ENCODE results near the gene UFSP1.

The UFSP1 gene

GRCh38 chr7:100908512-100908911 is 19.0 kb upstream of the UFSP1 start:
- Histone ChIP-seq H3F3A (ENCODE audit: insufficient read depth) (no peaks in the 10 kb centered on the region), H3K27me3 (ENCODE audit: low read length) (no peaks in the 10 kb centered on the region), H3K4me3 (ENCODE audit: insufficient read depth, low read length, poor library complexity, severe bottlenecking) (no peak overlapping the region), H3K9me3 (ENCODE audit: insufficient read depth, low read length) (no peaks in the 10 kb centered on the region), H3K9ac (ENCODE audit: low read length) (no peak overlapping the region), H3K27ac (ENCODE audit: low read depth, low read length) (no peak overlapping the region), H4K20me1 (ENCODE audit: low read depth, low read length) (no peaks in the 10 kb centered on the region), H3K9me2 (replicated peaks; ENCODE audit: insufficient read depth, low read length) (no peaks in the 10 kb centered on the region), H3K36me3 (ENCODE audit: low read length) (no peaks in the 10 kb centered on the region), H3K79me2 (ENCODE audit: insufficient read depth, low read length) (no peaks in the 10 kb centered on the region), H2AFZ (ENCODE audit: low read depth, low read length, severe bottlenecking) (no peak overlapping the region), H3K4me2 (ENCODE audit: low read depth, low read length, poor library complexity, severe bottlenecking) (no peak overlapping the region)
- no peak for TF ChIP-seq CTCF (IDR thresholded peaks at IDR 0.05; ENCODE audit: insufficient read depth, low read length, poor library complexity, severe bottlenecking)
- TF ChIP-seq EZH2phosphoT487 (conservative IDR thresholded peaks at IDR 0.05; ENCODE audit: low read length): no peak

- H3K27ac ChIP-seq (ENCODE audit: low read depth, low read length): no peak overlapping the region
- no peak for TF ChIP-seq CTCF (IDR thresholded peaks at IDR 0.05; ENCODE audit: insufficient read depth, low read length, poor library complexity, severe bottlenecking)
- TF ChIP-seq EZH2phosphoT487 (conservative IDR thresholded peaks at IDR 0.05; ENCODE audit: low read length): no peak
Observed at GRCh38 chr7:100902638-100903037, 13.1 kb upstream of the UFSP1 start.

DNA sequence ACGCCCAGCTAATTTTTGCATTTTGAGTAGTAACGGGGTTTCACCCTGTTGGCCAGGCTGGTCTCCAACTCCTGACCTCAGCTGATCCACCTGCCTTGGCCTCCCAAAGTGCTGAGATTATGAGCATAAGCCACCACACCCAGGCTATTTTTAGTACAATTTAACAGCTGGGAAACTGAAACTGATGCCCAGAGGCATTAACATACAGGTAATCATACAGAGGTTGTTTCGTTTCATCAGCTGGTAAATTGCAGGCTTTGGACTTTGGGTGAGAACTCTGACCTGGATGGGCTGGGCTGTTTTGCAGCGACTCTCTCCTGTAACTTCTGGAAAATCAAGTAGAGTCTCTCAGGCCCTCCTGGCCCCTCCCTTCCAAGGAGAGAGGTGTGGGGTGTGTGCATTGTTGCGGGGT is 12.4 kb upstream of the UFSP1 start:
- no peaks in the 10 kb centered on the region for H3K79me2 ChIP-seq (ENCODE audit: insufficient read depth, low read length)
- H3K9me2 ChIP-seq (replicated peaks; ENCODE audit: insufficient read depth, low read length): no peaks in the 10 kb centered on the region
- no peak overlapping the region for H2AFZ ChIP-seq (ENCODE audit: low read depth, low read length, severe bottlenecking)
- no peaks in the 10 kb centered on the region for H4K20me1 ChIP-seq (ENCODE audit: low read depth, low read length)
- H3K9me3 ChIP-seq (ENCODE audit: insufficient read depth, low read length): no peaks in the 10 kb centered on the region
- no peak overlapping the region for H3K4me3 ChIP-seq (ENCODE audit: insufficient read depth, low read length, poor library complexity, severe bottlenecking)
- H3K4me2 ChIP-seq (ENCODE audit: low read depth, low read length, poor library complexity, severe bottlenecking): no peak overlapping the region
- H3F3A ChIP-seq (ENCODE audit: insufficient read depth): no peaks in the 10 kb centered on the region
- TF ChIP-seq EZH2phosphoT487 (conservative IDR thresholded peaks at IDR 0.05; ENCODE audit: low read length): no peak
- TF ChIP-seq CTCF (IDR thresholded peaks at IDR 0.05; ENCODE audit: insufficient read depth, low read length, poor library complexity, severe bottlenecking): no peak
- H3K27ac ChIP-seq (ENCODE audit: low read depth, low read length): no peak overlapping the region
- H3K36me3 ChIP-seq (ENCODE audit: low read length): no peaks in the 10 kb centered on the region
- H3K27me3 ChIP-seq (ENCODE audit: low read length): no peaks in the 10 kb centered on the region
- H3K9ac ChIP-seq (ENCODE audit: low read length): no peak overlapping the region

More at GRCh38 chr7:100902638-100903037, 13.1 kb upstream of the UFSP1 start:
- H3K9me2 ChIP-seq (replicated peaks; ENCODE audit: insufficient read depth, low read length): no peaks in the 10 kb centered on the region
- H4K20me1 ChIP-seq (ENCODE audit: low read depth, low read length): no peaks in the 10 kb centered on the region
- no peaks in the 10 kb centered on the region for H3K36me3 ChIP-seq (ENCODE audit: low read length)
- no peak overlapping the region for H3K4me3 ChIP-seq (ENCODE audit: insufficient read depth, low read length, poor library complexity, severe bottlenecking)
- H3K79me2 ChIP-seq (ENCODE audit: insufficient read depth, low read length): no peaks in the 10 kb centered on the region
- H3F3A ChIP-seq (ENCODE audit: insufficient read depth): no peaks in the 10 kb centered on the region
- H2AFZ ChIP-seq (ENCODE audit: low read depth, low read length, severe bottlenecking): no peak overlapping the region
- H3K9ac ChIP-seq (ENCODE audit: low read length): no peak overlapping the region
- no peaks in the 10 kb centered on the region for H3K27me3 ChIP-seq (ENCODE audit: low read length)
- H3K4me2 ChIP-seq (ENCODE audit: low read depth, low read length, poor library complexity, severe bottlenecking): no peak overlapping the region
- H3K9me3 ChIP-seq (ENCODE audit: insufficient read depth, low read length): no peaks in the 10 kb centered on the region

All from SU-DHL-6 (cell line).